Upper lobe of left lung (tissue), 4 donors: ENCODE measurements around the gene RNF168.

Experiments used
- POLR2A ChIP-seq, 4 donors: fragments of 450-650 bp; IDR thresholded peaks; one replicate each; pipeline ENCODE4 v1.5.1; 2016 to 2017; ENCODE audit warnings: antibody characterized with exemption in 4 of 4, mild to moderate bottlenecking in 2 of 4
- POLR2AphosphoS5 ChIP-seq, 2 donors: sonication (generic); formaldehyde crosslinking; IDR thresholded peaks; one replicate each; pipeline ENCODE4 v1.5.1; 2017; ENCODE audit warnings: antibody characterized with exemption in 2 of 2
- TF ChIP-seq, protein P1 (sequence below), 6 experiments: fragments of 450-650 bp in 4 of 6; fragments of 200-600 bp in 2 of 6; sonication (generic) in 2 of 6; IDR thresholded peaks; one replicate each; pipeline ENCODE4 v1.5.1; 2016 to 2019; ENCODE audit warnings: antibody characterized with exemption in 6 of 6

DNA sequence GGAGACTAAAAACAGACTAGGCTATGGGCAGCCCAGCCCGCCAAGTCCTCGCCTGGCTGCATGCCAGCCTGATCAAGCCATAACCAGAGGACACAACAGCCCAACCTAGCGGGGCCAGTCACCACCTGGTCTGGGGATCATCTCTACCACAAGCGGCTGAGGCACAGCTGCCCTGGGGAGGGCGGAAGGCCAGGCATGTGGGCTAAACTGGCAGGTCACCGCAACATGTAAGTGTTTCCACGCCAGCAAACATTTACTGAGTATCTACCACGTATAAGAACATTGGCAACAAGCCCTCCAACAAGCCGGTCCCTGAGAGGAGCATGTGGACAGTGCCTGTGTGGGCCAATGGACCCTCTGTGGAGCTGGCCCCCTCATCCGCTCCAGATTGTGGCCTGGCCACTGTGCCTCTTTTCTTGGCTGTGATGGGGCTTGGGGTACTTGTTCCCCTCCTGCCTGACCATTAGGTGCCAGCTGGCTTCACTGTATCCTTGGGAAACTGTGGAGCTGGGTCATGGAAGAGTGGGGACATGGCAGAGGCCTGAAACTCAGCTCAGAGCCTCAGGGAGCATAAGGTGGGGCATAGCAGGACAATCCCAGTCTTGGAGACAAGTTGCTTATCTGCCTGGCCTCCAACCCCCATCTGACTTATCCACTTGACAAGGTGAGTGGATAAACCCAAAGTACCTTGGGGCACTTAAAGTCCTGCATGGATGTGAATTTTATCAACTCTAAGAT is 80.4 kb downstream of the RNF168 start:
- TF ChIP-seq POLR2A (IDR thresholded peaks at IDR 0.05) (no peak), POLR2AphosphoS5 (IDR thresholded peaks at IDR 0.05) (no peak)
- TF ChIP-seq, protein P1, sequence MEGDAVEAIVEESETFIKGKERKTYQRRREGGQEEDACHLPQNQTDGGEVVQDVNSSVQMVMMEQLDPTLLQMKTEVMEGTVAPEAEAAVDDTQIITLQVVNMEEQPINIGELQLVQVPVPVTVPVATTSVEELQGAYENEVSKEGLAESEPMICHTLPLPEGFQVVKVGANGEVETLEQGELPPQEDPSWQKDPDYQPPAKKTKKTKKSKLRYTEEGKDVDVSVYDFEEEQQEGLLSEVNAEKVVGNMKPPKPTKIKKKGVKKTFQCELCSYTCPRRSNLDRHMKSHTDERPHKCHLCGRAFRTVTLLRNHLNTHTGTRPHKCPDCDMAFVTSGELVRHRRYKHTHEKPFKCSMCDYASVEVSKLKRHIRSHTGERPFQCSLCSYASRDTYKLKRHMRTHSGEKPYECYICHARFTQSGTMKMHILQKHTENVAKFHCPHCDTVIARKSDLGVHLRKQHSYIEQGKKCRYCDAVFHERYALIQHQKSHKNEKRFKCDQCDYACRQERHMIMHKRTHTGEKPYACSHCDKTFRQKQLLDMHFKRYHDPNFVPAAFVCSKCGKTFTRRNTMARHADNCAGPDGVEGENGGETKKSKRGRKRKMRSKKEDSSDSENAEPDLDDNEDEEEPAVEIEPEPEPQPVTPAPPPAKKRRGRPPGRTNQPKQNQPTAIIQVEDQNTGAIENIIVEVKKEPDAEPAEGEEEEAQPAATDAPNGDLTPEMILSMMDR (IDR thresholded peaks at IDR 0.05), result no peak
